PC-9 (cell line): ENCODE results near the gene HTATIP2.
"Not testable (repeated sequence)": the region's sequence is repeated elsewhere in the genome, so short reads cannot be mapped to it uniquely, and the experiment has no call there.

ENCODE experiments used
- EZH2 ChIP-seq: fragments of 200-600 bp; sonication (generic); IDR thresholded peaks from 2 replicates; pipeline ENCODE4 v1.8.0; 2017; ENCODE audit warnings: antibody characterized with exemption, low read depth
- TF ChIP-seq, protein P1 (sequence below): fragments of 200-600 bp; sonication (generic); conservative IDR thresholded peaks from 2 replicates; pipeline ENCODE4 v1.6.1; 2017; ENCODE audit warnings: mixed run types, antibody characterized with exemption, mild to moderate bottlenecking, moderate library complexity

DNA sequence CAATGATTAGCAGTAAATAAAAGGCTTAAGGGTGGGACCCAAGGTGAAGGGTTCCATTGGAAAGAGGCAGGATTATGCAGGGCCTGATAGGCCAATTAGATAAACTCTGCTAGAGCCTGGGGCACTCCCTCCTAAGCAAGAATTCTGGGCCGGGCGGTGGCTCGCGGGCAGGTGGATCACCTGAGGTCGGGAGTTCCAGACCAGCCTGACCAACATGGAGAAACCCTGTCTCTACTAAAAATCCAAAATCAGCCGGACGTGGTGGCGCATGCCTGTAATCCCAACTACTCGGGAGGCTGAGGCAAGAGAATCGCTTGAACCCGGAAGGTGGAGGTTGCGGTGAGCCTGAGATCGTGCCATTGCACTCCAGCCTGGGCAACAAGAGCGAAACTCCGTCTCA is 22.5 kb downstream of the HTATIP2 start:
- TF ChIP-seq, protein P1, sequence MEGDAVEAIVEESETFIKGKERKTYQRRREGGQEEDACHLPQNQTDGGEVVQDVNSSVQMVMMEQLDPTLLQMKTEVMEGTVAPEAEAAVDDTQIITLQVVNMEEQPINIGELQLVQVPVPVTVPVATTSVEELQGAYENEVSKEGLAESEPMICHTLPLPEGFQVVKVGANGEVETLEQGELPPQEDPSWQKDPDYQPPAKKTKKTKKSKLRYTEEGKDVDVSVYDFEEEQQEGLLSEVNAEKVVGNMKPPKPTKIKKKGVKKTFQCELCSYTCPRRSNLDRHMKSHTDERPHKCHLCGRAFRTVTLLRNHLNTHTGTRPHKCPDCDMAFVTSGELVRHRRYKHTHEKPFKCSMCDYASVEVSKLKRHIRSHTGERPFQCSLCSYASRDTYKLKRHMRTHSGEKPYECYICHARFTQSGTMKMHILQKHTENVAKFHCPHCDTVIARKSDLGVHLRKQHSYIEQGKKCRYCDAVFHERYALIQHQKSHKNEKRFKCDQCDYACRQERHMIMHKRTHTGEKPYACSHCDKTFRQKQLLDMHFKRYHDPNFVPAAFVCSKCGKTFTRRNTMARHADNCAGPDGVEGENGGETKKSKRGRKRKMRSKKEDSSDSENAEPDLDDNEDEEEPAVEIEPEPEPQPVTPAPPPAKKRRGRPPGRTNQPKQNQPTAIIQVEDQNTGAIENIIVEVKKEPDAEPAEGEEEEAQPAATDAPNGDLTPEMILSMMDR, result not testable (repeated sequence)
- TF ChIP-seq EZH2, result not testable (repeated sequence)
